NT2/D1 (cell line): ENCODE data around the gene DOCK10.

Experiments used
- DNase-seq: peaks from one replicate; pipeline ENCODE4 v3.0.0-alpha.2; 2011; ENCODE audit warnings: low read depth, low spot score
- H3K27me3 ChIP-seq: 2 replicates; pipeline ENCODE4 v1.6.0; 2011; ENCODE audit warnings: mild to moderate bottlenecking; ENCODE audit not compliant: insufficient read length, insufficient read depth
- H3K36me3 ChIP-seq: 2 replicates; pipeline ENCODE4 v1.6.1; 2011; ENCODE audit warnings: mild to moderate bottlenecking, low read length, mixed read lengths; ENCODE audit not compliant: insufficient read depth, insufficient read length
- H3K4me1 ChIP-seq: 2 replicates; pipeline ENCODE4 v1.5.1; 2011; ENCODE audit not compliant: insufficient read depth, insufficient read length
- H3K4me3 ChIP-seq: 2 replicates; pipeline ENCODE4 v1.5.1; 2011; ENCODE audit warnings: low read depth; ENCODE audit not compliant: insufficient read length
- H3K9ac ChIP-seq: 2 replicates; pipeline ENCODE4 v1.6.0; 2011; ENCODE audit warnings: low read depth; ENCODE audit not compliant: insufficient read length
- H3K9me3 ChIP-seq: 2 replicates; pipeline ENCODE4 v1.5.1; 2011; ENCODE audit warnings: mild to moderate bottlenecking, low read length; ENCODE audit not compliant: insufficient read depth
- SUZ12 ChIP-seq: IDR thresholded peaks from 2 replicates; pipeline ENCODE4 v1.6.1; 2011; ENCODE audit not compliant: insufficient read length, insufficient read depth; ENCODE audit errors: extremely low read depth
- YY1 ChIP-seq: IDR thresholded peaks from 2 replicates; pipeline ENCODE4 v1.6.1; 2011; ENCODE audit not compliant: insufficient read length, insufficient read depth
- ZNF274 ChIP-seq: IDR thresholded peaks from 2 replicates; pipeline ENCODE4 v1.6.1; 2011; ENCODE audit warnings: mild to moderate bottlenecking, low read depth, low read length

DOCK10 gene

DNA sequence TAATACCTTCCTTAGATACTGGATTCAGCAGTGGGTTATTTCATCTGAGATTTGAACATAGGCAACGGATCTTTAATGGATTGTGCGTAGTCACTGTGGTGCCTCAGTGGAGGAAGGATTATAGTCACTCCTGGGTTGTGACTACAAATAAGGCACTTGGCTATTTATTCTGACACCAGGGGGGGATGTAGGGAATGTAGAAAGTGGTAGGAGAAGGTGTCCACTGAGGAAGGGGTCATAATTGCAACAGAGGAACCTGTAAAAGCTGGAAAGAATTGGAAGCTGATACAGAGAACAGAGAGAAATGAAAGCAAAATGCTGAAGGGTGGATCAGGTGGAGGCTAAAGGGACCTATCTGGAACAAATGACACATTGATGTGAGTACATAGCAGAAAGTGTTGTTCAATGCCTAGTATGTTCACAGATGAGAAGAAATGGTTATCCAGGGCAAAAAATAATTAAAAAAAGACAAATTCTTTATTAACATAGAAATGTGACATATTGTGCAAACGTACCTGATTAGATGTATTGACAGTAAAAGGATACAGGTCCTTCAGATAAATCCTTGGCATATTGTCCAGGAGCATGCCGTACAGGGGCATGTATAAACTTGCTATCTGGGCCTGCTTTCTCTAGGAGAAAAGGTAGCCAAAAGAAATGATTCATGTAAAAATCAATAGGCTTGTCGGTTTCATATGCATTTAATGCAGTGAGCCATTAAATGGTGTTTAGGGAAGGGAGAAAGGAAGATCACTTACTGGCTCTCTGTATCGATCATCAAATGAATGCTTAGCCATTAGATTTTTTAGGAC, 234.9 kb downstream of the DOCK10 start:
- no peak for DNase-seq
- H3K27me3 ChIP-seq = no peaks in the 10 kb centered on the region
- no peak overlapping the region for H3K4me3 ChIP-seq
- no peaks in the 10 kb centered on the region for H3K9me3 ChIP-seq
- no peaks in the 10 kb centered on the region for H3K4me1 ChIP-seq
- H3K36me3 ChIP-seq = no peaks in the 10 kb centered on the region
- no peak for TF ChIP-seq SUZ12
- TF ChIP-seq ZNF274 = no peak
- no peak for TF ChIP-seq YY1
- no peak overlapping the region for H3K9ac ChIP-seq

DNA sequence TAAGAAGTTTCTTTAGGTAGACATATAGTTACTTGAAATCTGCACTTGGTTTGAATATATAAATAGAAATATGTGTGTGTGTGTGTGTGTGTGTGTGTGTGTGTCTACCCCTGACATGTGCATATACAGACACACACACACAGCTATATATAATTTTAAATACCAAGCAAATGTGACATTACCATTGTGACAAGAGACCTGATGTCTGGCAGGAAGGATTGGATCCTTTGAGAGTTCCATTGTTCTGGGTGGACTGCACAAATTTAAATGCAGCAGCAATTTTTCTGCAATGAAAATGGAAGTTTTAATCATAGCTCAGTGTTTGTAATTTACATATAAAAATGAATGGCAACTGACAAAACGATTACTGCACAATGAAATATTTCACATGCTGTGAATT, 238.3 kb downstream of the DOCK10 start:
- Histone ChIP-seq H3K27me3 (no peaks in the 10 kb centered on the region), H3K4me1 (no peaks in the 10 kb centered on the region), H3K9ac (no peak overlapping the region), H3K4me3 (no peak overlapping the region), H3K36me3 (no peaks in the 10 kb centered on the region), H3K9me3 (no peaks in the 10 kb centered on the region; the same call in 1 of the 2 replicates)
- no peak for TF ChIP-seq ZNF274
- no peak for TF ChIP-seq SUZ12
- no peak for TF ChIP-seq YY1
- DNase-seq = no peak

DNA sequence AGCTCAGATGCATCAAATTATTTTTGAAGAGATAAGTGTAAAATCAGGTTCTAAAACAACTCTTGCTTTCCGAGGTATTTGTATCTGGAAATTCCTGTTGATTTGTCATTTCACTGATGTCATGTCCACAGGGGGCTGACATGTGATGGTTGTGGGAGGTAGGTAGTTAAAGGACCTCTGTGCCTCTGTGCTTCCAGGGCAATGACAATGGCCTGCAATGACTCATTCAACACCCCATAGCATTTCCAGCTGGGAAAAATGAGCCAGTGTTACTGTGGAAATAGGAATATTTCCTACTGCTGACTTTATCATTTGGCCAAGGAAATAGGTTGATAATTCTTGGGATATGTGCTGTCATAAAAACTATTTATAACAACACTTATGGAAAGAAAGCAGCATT, 239.9 kb downstream of the DOCK10 start:
- Histone ChIP-seq H3K4me3 (no peak overlapping the region), H3K27me3 (no peaks in the 10 kb centered on the region), H3K9me3 (no peaks in the 10 kb centered on the region; the same call in 1 of the 2 replicates), H3K4me1 (no peaks in the 10 kb centered on the region), H3K9ac (no peak overlapping the region), H3K36me3 (no peaks in the 10 kb centered on the region)
- TF ChIP-seq ZNF274 (no peak), YY1 (no peak), SUZ12 (no peak)
- no peak for DNase-seq

DNA sequence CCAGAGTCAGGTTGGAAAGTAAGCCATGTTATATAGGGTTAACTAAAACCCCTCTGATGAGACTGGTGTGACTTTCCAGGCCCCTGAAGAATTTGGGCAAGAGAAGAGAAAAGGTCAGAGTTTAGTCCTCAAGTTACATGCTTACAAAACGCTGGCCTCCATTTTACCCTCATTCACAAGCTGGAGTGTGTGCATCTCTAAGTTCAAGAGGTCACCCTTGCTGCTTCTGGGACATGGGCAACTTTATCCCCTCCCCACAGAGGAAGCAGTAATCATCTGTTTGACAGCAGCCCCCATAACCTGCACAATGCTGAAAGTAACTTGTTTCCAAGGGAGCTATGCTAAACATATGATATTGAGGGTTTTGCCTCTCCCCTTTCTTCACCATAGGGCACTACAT, 240.9 kb downstream of the DOCK10 start:
- Histone ChIP-seq H3K36me3 (no peaks in the 10 kb centered on the region), H3K9ac (no peak overlapping the region), H3K4me1 (no peaks in the 10 kb centered on the region), H3K27me3 (no peaks in the 10 kb centered on the region), H3K9me3 (no peaks in the 10 kb centered on the region; the same call in 1 of the 2 replicates), H3K4me3 (no peak overlapping the region)
- TF ChIP-seq YY1 (no peak), SUZ12 (no peak)
- DNase-seq = no peak

DNA sequence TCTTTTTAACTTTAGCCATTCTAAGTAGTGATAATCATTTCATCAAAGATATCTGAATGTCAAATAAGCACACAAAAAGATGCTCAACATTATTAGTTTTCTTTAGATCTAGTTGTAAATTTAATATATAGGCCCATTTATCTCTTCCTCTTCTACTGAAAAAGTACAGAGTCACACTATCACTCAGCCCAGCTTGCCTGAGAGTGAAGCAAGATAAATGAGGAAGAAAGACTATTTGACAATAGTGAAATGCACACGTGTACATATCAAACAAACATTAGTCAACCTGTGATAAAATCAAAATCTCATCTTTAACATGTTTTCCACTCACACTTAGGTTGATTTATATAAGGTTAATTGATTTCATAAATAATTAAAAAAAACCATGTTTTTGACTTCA, 242.6 kb downstream of the DOCK10 start:
- DNase-seq = no peak
- Histone ChIP-seq H3K27me3 (no peaks in the 10 kb centered on the region), H3K4me1 (no peaks in the 10 kb centered on the region), H3K4me3 (no peak overlapping the region), H3K9me3 (no peaks in the 10 kb centered on the region; the same call in 1 of the 2 replicates), H3K36me3 (peaks cover 3% of the 10 kb centered on the region), H3K9ac (no peak overlapping the region)
- TF ChIP-seq YY1 (no peak), ZNF274 (no peak), SUZ12 (no peak)

DNA sequence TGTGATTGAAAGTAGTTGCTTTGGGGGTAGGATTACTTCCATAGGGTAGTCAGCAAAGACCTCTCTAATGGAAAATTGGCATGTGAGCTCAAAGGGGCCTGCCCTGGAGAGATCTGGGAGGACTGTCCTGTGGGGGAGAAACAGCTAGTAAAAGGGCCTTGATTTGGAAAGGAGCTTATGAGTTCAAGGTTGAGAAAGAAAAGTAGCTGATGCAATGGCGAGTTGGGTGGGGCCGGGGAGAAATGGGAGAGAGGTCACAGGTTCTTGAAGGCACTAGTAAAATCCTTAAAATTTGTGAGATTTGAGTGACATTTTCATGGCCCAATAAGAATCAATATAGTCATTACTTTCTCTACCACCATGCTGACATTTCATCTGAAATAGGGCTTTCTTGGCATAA, 244.1 kb downstream of the DOCK10 start:
- TF ChIP-seq SUZ12 (no peak), YY1 (no peak), ZNF274 (no peak)
- no peak for DNase-seq

GRCh38 chr2:224796695-224797305, 245.5 kb downstream of the DOCK10 start:
- no peak overlapping the region for H3K9ac ChIP-seq
- H3K4me3 ChIP-seq = no peak overlapping the region
- no peak for DNase-seq
- TF ChIP-seq YY1 = no peak
- no peak for TF ChIP-seq SUZ12
- TF ChIP-seq ZNF274 = no peak
- peaks cover 5% of the 10 kb centered on the region for H3K36me3 ChIP-seq
- no peaks in the 10 kb centered on the region; the same call in 1 of the 2 replicates for H3K9me3 ChIP-seq
- no peaks in the 10 kb centered on the region for H3K4me1 ChIP-seq
- H3K27me3 ChIP-seq = no peaks in the 10 kb centered on the region

More for the DNA sequence above, 244.1 kb downstream of the DOCK10 start:
- H3K9ac ChIP-seq = no peak overlapping the region
- H3K27me3 ChIP-seq = no peaks in the 10 kb centered on the region
- H3K4me3 ChIP-seq = no peak overlapping the region
- H3K9me3 ChIP-seq = no peaks in the 10 kb centered on the region; the same call in 1 of the 2 replicates
- H3K4me1 ChIP-seq = no peaks in the 10 kb centered on the region
- peaks cover 5% of the 10 kb centered on the region for H3K36me3 ChIP-seq
